HG03432 (cell line): ENCODE measurements around the gene PPP1R17.

Source experiments
- ATAC-seq: cut with Tn5 transposase; IDR thresholded peaks from one replicate; pipeline ENCODE4 v1.9.1; 2021; ENCODE audit warnings: mild to moderate bottlenecking, moderate library complexity; ENCODE audit not compliant: unreplicated experiment

Gene PPP1R17

GRCh38 chr7:31695859-31696614 lies 9.0 kb downstream of the PPP1R17 start:
- ATAC-seq, result peak; percentile 67

DNA sequence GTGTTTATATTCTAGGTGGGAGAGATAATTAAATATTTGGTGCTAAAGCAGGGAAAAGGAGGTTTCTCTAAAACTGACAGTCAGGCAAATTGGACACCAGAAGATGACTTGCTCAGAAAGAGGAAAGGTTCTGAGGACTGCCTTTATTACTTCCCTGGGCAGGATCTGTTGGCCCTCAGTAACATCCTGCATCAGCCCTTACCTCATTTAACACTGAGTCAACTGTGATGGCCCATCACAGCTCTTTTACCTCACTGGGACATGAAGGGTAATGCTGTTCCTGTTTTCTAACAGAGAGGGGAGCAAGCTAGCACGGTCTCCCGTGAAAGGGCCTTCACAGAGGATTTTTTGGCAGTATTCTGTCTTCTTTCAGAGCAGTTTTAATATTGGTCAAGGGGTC lies 12.0 kb downstream of the PPP1R17 start:
- no peak for ATAC-seq

DNA sequence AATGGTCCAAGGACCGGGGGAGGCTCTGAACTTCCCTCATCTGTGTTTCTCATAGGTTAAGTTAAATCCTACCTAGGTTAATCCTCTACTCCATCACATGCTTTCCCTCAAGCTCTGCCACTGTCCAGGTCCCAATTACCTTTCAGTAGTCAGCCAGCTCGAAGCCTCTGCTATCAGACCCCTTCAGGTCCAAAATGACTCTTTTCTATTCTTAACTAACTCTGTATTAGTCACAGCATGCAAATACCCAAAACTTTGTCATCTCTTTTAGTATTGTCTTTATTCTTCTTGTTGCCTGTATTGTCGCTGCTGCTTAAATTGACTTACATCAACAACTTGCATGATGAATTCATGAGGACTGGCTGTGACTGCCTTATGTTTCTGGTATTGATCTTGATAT lies 15.3 kb downstream of the PPP1R17 start:
- peak; percentile 37 for ATAC-seq

- ATAC-seq, result peak; percentile 70
These were observed 18.4 kb downstream of the PPP1R17 start for GRCh38 chr7:31705377-31705776.

DNA sequence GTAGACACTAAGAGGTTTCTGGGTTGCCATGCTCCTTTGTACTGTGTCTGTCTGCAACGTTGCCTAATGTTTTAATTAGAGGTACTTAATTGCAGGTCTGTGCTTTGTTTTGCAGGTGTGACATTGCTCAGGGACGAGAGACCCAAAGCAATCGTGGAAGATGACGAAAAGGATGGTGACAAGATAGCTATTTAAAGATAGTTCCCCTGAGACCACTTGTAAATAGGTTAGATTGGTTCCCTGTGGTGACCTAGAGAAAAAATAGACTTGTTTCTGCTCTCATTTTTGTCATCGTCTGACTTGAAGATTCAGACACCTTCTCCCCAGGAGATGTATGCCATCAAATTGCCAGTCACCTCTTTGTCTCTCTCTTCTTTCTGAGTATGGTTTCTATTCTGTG lies 20.1 kb downstream of the PPP1R17 start:
- peak; percentile 38 for ATAC-seq

DNA sequence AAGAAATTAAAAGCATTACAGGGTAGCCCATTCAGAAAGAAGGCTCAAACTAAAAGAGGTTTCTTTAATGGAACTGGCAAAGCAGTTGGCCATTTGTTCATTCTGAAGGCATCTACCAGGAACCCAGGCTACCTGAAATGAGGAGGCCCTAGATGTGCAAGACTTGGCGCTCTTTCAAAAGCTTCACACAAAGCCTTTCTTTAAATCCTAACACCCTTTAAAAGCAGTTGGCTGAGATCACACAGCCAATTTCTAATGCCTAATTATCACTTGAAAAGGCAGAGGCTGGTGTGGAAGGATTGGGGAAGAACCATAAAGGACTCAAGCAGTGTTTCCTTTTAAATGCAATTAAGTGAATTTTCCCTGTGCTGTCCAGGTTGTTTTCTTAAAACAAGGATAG lies 23.2 kb downstream of the PPP1R17 start:
- ATAC-seq, result no peak

GRCh38 chr7:31716355-31716754 lies 29.3 kb downstream of the PPP1R17 start:
- ATAC-seq, result no peak

- ATAC-seq, result no peak
These were observed 33.4 kb downstream of the PPP1R17 start for GRCh38 chr7:31720366-31720765.

GRCh38 chr7:31724696-31725095 lies 37.7 kb downstream of the PPP1R17 start:
- no peak for ATAC-seq

DNA sequence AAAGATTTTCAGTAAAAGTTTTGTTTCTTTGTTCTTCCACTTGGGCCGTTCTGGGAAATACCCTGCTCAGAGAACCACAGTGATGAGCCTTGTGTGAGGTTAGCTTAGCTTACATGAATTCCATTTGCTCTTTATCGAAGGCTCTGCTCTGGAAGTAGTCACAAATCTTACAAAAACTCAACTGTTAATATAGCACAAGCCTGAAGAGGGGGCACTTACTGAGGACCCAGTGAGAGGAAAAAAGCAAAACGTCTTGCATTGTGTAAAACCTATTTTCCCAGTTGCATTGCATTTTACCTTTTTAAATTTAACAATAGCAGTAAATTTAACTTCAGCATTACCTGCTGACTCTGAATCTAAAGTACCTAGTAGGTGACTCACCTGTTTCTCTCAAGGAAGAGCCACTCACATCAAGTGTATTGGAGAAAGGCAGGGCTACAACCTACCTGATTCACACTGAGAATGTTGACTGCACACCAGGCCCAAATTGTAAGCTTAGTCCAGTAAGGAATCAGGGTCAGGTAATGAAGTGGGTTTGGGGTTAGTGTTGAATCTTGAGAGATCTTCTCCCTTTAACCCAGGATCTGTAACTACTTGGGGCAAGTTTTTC lies 42.3 kb downstream of the PPP1R17 start:
- no peak for ATAC-seq

DNA sequence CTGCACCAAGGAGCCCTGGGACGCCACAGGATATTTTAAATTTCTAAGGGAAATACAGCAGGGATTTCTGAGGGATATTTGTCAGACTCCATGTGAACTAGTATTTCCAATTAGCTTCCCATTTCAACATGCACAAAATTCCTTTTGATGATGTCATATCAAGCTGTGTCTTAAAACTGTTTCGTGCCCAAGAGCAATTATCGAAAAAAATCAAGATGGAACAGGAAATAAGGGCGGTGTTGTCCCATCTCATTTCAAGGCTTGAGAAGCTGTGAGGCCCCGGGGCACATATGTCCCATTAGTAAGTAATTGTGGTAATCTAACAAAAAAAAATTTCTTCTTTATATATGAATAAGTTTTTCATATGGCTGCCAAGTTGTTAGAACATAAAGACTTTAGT lies 47.4 kb downstream of the PPP1R17 start:
- no peak for ATAC-seq

DNA sequence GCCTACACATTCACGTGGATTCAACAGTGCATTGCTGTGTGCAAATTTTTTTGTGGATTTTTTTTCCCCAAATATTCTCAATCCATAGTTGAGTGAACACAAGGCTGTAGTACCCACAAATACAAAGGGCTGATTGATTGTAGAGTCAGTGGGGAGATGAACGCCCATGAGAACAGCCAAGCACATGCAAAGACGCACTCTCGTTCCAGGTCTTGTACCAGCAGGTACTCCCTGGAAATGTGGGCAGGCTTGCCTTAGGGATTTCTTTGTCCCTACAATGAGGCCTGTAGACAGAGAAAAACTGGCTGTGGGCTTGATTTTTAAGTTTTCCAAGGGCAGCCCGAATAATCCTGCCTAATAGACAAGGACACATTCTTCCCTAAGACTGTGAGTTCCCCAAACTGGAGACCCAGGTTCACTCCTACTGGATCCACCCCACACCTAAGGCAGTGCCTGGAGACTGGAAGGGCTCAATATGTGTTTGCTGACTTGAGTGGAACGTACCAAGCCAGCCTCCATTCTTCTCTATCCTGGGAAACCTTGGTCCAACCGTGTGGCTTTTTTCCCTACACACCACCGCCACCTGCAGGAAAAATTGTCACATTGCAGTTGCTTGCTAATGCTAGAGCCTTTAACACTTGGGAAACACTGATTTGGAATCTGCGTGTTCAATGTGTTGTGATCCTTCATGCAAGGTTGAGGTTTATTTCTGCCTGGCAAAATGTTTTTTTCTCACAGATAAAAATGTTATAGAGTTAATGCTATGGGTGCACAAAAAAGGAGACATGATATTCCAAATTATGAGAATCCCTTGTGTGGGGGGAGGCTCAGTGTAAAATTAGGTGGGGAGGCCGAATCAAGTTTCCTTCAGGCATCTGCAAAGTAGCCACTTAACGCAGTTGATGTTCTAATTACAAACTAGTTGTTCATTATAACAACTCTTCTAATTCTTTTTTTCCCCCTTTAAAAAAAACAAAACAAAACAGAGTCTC lies 49.3 kb downstream of the PPP1R17 start:
- ATAC-seq, result peak; percentile 64

GRCh38 chr7:31741852-31742251 lies 54.8 kb downstream of the PPP1R17 start:
- no peak for ATAC-seq

DNA sequence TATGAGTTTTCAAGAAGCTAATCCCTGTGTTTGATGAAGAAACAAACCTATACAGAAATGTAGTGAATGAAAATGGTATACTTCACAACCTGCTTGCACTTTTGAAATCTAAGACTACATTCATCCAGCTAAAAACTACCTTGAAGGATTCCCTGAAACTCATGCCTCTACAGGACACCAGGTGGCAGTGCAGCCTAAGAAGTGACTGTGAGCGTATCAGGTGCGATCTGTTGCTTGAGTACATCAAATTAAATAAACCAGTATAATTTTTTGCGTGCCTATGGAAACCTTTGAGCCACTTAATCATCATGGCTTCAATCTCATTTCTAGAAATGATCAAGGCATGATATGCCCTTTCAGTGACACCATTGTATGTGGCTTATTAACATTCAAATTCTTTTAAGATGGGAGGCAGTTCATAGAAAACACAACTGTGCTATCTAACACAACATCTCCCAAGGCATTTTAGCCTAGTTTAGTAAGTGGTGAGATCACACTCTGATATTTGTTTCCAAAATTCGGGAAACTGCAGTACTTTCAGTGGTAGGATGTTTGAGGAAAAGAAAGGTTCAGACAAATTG lies 57.4 kb downstream of the PPP1R17 start:
- peak; percentile 82 for ATAC-seq

DNA sequence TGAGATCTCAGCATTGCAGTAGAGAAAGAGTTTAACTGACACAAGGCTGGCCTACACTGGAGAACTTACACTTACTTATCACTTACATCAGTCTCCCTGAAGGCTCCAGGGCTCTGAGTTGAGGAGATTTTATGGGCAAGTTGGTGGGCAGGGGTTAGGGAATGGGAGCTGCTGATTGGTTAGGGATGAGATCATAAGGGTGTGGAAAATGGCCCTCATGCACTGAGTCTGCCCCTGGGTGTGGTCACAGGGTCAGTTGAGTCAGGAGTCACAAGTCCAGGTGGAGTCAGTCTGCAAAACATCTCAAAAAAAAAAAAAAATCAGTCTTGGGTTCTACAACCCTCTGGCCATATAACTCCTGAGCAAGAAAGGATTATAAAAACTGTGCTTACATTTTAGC lies 60.5 kb downstream of the PPP1R17 start:
- ATAC-seq, result no peak

DNA sequence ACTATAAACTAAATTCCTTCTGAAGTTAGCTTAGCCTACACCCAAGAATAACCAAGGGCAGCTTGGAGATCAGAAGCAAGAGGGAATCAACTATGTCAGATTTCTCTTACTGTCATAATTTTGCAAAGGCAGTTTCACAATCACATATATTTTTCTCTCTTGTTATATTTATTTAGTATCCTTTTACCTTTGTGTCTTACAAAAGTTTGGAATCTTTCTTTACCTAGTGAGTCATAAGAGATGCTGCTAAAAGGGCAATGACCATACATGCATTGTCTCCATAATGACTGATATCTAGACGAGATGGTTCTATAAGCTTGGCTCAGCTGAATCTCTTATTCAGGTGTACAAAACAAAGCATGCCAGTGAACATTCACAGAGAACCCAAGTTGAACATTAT lies 61.1 kb downstream of the PPP1R17 start:
- no peak for ATAC-seq

DNA sequence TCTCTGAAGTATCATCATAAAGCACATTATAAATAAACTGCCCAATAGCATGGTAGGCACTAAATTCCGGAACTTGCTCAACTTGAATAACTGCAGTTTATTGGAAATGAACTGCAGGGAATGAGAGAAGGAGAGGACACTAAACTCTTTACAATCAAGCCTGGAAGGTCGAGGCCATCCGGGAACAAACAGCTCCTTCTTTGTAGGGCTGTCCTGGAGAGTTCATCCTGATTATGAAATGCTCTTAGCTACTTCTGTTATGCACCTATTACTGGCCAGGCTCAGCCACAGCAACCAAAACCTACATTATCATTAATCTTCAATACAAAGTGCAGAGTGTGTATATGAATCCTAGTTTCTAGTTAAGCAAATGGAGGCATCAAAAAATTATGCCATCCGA lies 64.7 kb downstream of the PPP1R17 start:
- no peak for ATAC-seq
